IMR-90 (cell line): Measurements from ENCODE around the gene FBN1. TPM values are rescaled to one million over a fixed set of nuclear protein-coding genes. Genes with fewer than 3 reads are reported as not detected.

Experiments
- ATAC-seq: fragments of 200-7000 bp; cut with Tn5 transposase; 2 replicates; pipeline ENCODE4 v1.9.1; 2020; ENCODE audit warnings: low read depth, mild to moderate bottlenecking, moderate library complexity
- BruUV-seq: library from RNA; stranded (reverse); fragments of 400-500 nt; replicated peaks from 2 replicates; lab custom pipeline; 2021; lab: Mats Ljungman, UMichigan
- CTCF ChIA-PET: fragments of 300-600 bp; formaldehyde crosslinking; extraction: SDS; loops from one replicate; lab custom pipeline; 2021; ENCODE audit warnings: antibody characterized with exemption; lab: Yijun Ruan, JAX
- POLR2A ChIA-PET: fragments of 300-600 bp; sonication (Branson Sonifier 250); formaldehyde crosslinking; loops from one replicate; lab custom pipeline; 2022; ENCODE audit warnings: antibody characterized with exemption; ENCODE audit not compliant: unreplicated experiment; lab: Charles Lee
- DNase-seq: peaks from one replicate; pipeline ENCODE4 v3.0.0; 2013
- H2AFZ ChIP-seq: replicated peaks from 2 replicates; pipeline ENCODE3; 2013; ENCODE audit warnings: low read length, mild to moderate bottlenecking; ENCODE audit not compliant: poor library complexity
- H2AK5ac ChIP-seq: 2 replicates; pipeline ENCODE4 v1.6.1; 2013; ENCODE audit warnings: low read depth, low read length, inconsistent platforms
- H2AK9ac ChIP-seq: replicated peaks from 2 replicates; pipeline ENCODE3; 2013; ENCODE audit warnings: mild to moderate bottlenecking, low read depth, low read length, moderate library complexity; ENCODE audit not compliant: poor library complexity
- H2BK120ac ChIP-seq: 2 replicates; pipeline ENCODE4 v1.6.1; 2013; ENCODE audit warnings: low read depth, low read length, inconsistent platforms
- H2BK15ac ChIP-seq: 3 replicates; pipeline ENCODE4 v1.6.1; 2013; ENCODE audit warnings: low read depth, low read length, inconsistent platforms
- H2BK20ac ChIP-seq: 2 replicates; pipeline ENCODE4 v1.6.1; 2013; ENCODE audit warnings: low read depth, mild to moderate bottlenecking, inconsistent platforms, low read length, moderate library complexity
- H2BK5ac ChIP-seq: 2 replicates; pipeline ENCODE4 v1.6.1; 2013; ENCODE audit warnings: mild to moderate bottlenecking, low read depth, low read length, inconsistent platforms; ENCODE audit not compliant: poor library complexity, severe bottlenecking
- H3K14ac ChIP-seq: replicated peaks from 2 replicates; pipeline ENCODE4 v1.6.1; 2013; ENCODE audit warnings: low read depth, low read length, inconsistent platforms
- H3K18ac ChIP-seq: 2 replicates; pipeline ENCODE4 v1.6.1; 2013; ENCODE audit warnings: low read depth, low read length, control low read depth
- H3K23ac ChIP-seq: 2 replicates; pipeline ENCODE4 v1.6.1; 2013; ENCODE audit warnings: low read depth, low read length, inconsistent platforms
- H3K27ac ChIP-seq: 2 replicates; pipeline ENCODE4 v1.5.1; 2013; ENCODE audit warnings: mild to moderate bottlenecking, control low read depth, low read length; ENCODE audit not compliant: insufficient read depth
- H3K27me3 ChIP-seq: 2 replicates; pipeline ENCODE4 v1.6.1; 2013; ENCODE audit warnings: low read length; ENCODE audit not compliant: control insufficient read depth, insufficient read depth
- H3K36me3 ChIP-seq: 2 replicates; pipeline ENCODE4 v1.6.1; 2013; ENCODE audit warnings: low read length, mixed read lengths; ENCODE audit not compliant: control insufficient read depth, insufficient read depth
- H3K4ac ChIP-seq: 2 replicates; pipeline ENCODE4 v1.6.1; 2013; ENCODE audit warnings: low read depth, low read length, inconsistent platforms
- H3K4me1 ChIP-seq: 2 replicates; pipeline ENCODE4 v1.6.1; 2013; ENCODE audit warnings: low read length, mixed read lengths; ENCODE audit not compliant: control insufficient read depth, insufficient read depth
- H3K4me2 ChIP-seq: 2 replicates; pipeline ENCODE4 v1.6.1; 2013; ENCODE audit warnings: low read depth, mild to moderate bottlenecking, control low read depth, low read length, moderate library complexity
- H3K4me3 ChIP-seq: 2 replicates; pipeline ENCODE4 v1.5.1; 2013; ENCODE audit warnings: low read depth, mild to moderate bottlenecking, control low read depth, low read length, moderate library complexity; ENCODE audit not compliant: insufficient read depth
- H3K56ac ChIP-seq: 2 replicates; pipeline ENCODE4 v1.6.1; 2013; ENCODE audit warnings: low read length, inconsistent platforms; ENCODE audit not compliant: insufficient read depth; ENCODE audit errors: extremely low read depth
- H3K79me1 ChIP-seq, 2 experiments: 2 replicates each; pipeline ENCODE4 v1.6.1; 2013; ENCODE audit warnings: low read length in 2 of 2, inconsistent platforms in 1 of 2, low read depth in 1 of 2
- H3K9ac ChIP-seq: 2 replicates; pipeline ENCODE4 v1.6.1; 2013; ENCODE audit warnings: low read depth, low read length, control low read depth
- H3K9me1 ChIP-seq: 2 replicates; pipeline ENCODE4 v1.6.1; 2013; ENCODE audit warnings: low read length, inconsistent platforms; ENCODE audit not compliant: insufficient read depth
- H3K9me3 ChIP-seq: 2 replicates; pipeline ENCODE4 v1.6.1; 2013; ENCODE audit warnings: low read length; ENCODE audit not compliant: control insufficient read depth, insufficient read depth
- H4K20me1 ChIP-seq: 2 replicates; pipeline ENCODE4 v1.6.1; 2013; ENCODE audit warnings: low read length, inconsistent platforms; ENCODE audit not compliant: insufficient read depth
- H4K5ac ChIP-seq: 2 replicates; pipeline ENCODE4 v1.6.1; 2013; ENCODE audit warnings: mild to moderate bottlenecking, low read depth, low read length, control low read depth
- H4K8ac ChIP-seq, 2 experiments: 2 replicates each; pipeline ENCODE4 v1.6.1; 2013; ENCODE audit warnings: low read depth in 2 of 2, low read length in 2 of 2, control low read depth in 1 of 2, inconsistent platforms in 1 of 2
- H4K91ac ChIP-seq: 2 replicates; pipeline ENCODE4 v1.6.1; 2013; ENCODE audit warnings: low read depth, low read length, inconsistent platforms; ENCODE audit not compliant: insufficient read depth
- BHLHE40 ChIP-seq: fragments of 150-350 bp; IDR thresholded peaks from 2 replicates; pipeline ENCODE4 v1.6.1; 2016; ENCODE audit warnings: mild to moderate bottlenecking, low read depth, low read length
- CEBPB ChIP-seq: IDR thresholded peaks from 2 replicates; pipeline ENCODE4 v1.6.1; 2012; ENCODE audit warnings: low read depth, low read length, improper control_type of control experiment
- CHD1 ChIP-seq: IDR thresholded peaks from 2 replicates; pipeline ENCODE4 v1.6.1; 2012; ENCODE audit warnings: low read depth, low read length, improper control_type of control experiment
- CTCF ChIP-seq: conservative IDR thresholded peaks from 2 replicates; pipeline ENCODE4 v1.5.1; 2012; ENCODE audit warnings: mild to moderate bottlenecking, low read depth, low read length, improper control_type of control experiment
- FOS ChIP-seq: fragments of 150-350 bp; IDR thresholded peaks from 2 replicates; pipeline ENCODE4 v1.6.1; 2016; ENCODE audit warnings: low read depth, low read length
- MAFK ChIP-seq: IDR thresholded peaks from 2 replicates; pipeline ENCODE4 v1.6.1; 2012; ENCODE audit warnings: low read depth, low read length, improper control_type of control experiment
- MAZ ChIP-seq: IDR thresholded peaks from 2 replicates; pipeline ENCODE4 v1.6.1; 2012; ENCODE audit warnings: low read depth, mild to moderate bottlenecking, low read length, improper control_type of control experiment, moderate library complexity, borderline replicate concordance
- MXI1 ChIP-seq: IDR thresholded peaks from 2 replicates; pipeline ENCODE4 v1.6.1; 2012; ENCODE audit warnings: low read depth, mild to moderate bottlenecking, low read length, moderate library complexity, borderline replicate concordance
- NFE2L2 ChIP-seq: fragments of 150-350 bp; IDR thresholded peaks from 2 replicates; pipeline ENCODE4 v1.6.1; 2016; ENCODE audit warnings: low read depth, mild to moderate bottlenecking, low read length
- POLR2A ChIP-seq: IDR thresholded peaks from 2 replicates; pipeline ENCODE4 v1.6.1; 2012; ENCODE audit warnings: mild to moderate bottlenecking, low read depth, low read length
- RAD21 ChIP-seq: IDR thresholded peaks from 2 replicates; pipeline ENCODE4 v1.6.1; 2012; ENCODE audit warnings: low read length, improper control_type of control experiment
- RCOR1 ChIP-seq: IDR thresholded peaks from 2 replicates; pipeline ENCODE4 v1.6.1; 2012; ENCODE audit warnings: mild to moderate bottlenecking, low read length, improper control_type of control experiment; ENCODE audit not compliant: insufficient replicate concordance
- RFX5 ChIP-seq: IDR thresholded peaks from 2 replicates; pipeline ENCODE4 v1.8.0; 2012; ENCODE audit warnings: low read depth, mild to moderate bottlenecking, low read length, moderate library complexity
- SMC3 ChIP-seq: fragments of 150-350 bp; IDR thresholded peaks from 2 replicates; pipeline ENCODE4 v1.6.1; 2016; ENCODE audit warnings: low read depth, mild to moderate bottlenecking, antibody characterized with exemption, low read length, moderate library complexity
- USF2 ChIP-seq: fragments of 150-350 bp; IDR thresholded peaks from 2 replicates; pipeline ENCODE4 v1.6.1; 2017; ENCODE audit warnings: mild to moderate bottlenecking, antibody characterized with exemption, low read length, low read depth
- WGBS, 2 experiments: methylation state at CpG; one replicate each; pipeline versions ENCODE4 v1.1.5 to v1.1.7; 2013; ENCODE audit warnings: missing lambda C conversion rate in 2 of 2; ENCODE audit not compliant: insufficient read length in 1 of 2; ENCODE audit errors: extremely low coverage in 2 of 2; 5-methylcytosine and 5-hydroxymethylcytosine counted together
- dilution Hi-C: fragments of 300-500 bp; cut with HindIII; formaldehyde crosslinking; loops from one replicate; pipeline ENCODE4 v1.14.3; 2018; ENCODE audit warnings: low sequenced_read_pairs; ENCODE audit not compliant: unreplicated experiment
- in situ Hi-C: fragments of 300-500 bp; cut with MboI; formaldehyde crosslinking; loops from 3 replicates; pipeline ENCODE4 v1.14.3; 2019; ENCODE audit warnings: low sequenced_read_pairs, inconsistent platforms, mixed read lengths
- intact Hi-C: fragments of 100-400 bp; cut with micrococcal nuclease; formaldehyde crosslinking; loops from 2 replicates; pipeline ENCODE4 v1.10.0; 2022
- polyA plus RNA-seq, 3 experiments: library from polyadenylated mRNA; depleted of rRNA; stranded (reverse); fragments of >200 nt; gene quantifications; 2 replicates each; pipeline ENCODE4 v1.2.3, GENCODE V29; 2012; ENCODE audit warnings: low replicate concordance in 1 of 3
- total RNA-seq: library from RNA; depleted of rRNA; stranded (reverse); fragments of >200 nt; gene quantifications from 2 replicates; pipeline ENCODE4 v1.2.3, GENCODE V29; 2012
- TF ChIP-seq, protein P1 (sequence below): fragments of 150-350 bp; IDR thresholded peaks from 2 replicates; pipeline ENCODE4 v1.6.1; 2016; ENCODE audit warnings: low read depth, mild to moderate bottlenecking, low read length, moderate library complexity, borderline replicate concordance

FBN1 gene
- total and polyA plus RNA-seq, 2 of the 4 experiments (the other 2 are of a cell fraction): 134 to 283 TPM

DNA sequence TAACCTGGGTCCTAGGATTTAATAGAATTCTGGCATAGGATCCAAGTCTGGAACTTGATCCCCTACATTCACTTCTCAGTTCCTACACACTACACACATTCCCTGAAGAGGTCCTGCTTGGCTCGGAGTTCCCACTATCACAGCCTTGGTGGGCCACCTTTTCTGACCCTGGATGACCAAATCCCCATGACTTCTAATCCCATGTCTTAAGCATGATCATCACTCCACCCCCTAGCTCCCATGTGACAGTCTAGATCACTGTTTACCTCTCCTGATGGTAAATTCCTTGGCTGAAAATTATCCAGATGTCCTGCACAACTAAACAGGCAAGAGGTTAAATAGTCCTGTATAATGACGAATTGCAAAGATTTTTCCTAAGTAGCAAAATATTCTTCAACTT, 274.0 kb downstream of the FBN1 start:
- in situ Hi-C loops: loop anchor here (25.0 kb wide), 1 partner anchor 591 kb away; the partner anchor contains the start of gene SHC4
- H4K20me1 ChIP-seq: no peaks in the 10 kb centered on the region
- 100% methylated on average over 1 of the region's 2 CpGs; no CpG with 5 or more reads in 1 of the 2 experiments for WGBS, 2 experiments
- no peak overlapping the region for H3K4me3 ChIP-seq
- no peak overlapping the region for H2AK5ac ChIP-seq
- no peak overlapping the region for H3K14ac ChIP-seq
- ATAC-seq: no peak
- no peak for DNase-seq
- peaks cover 4% of the 10 kb centered on the region; the same call in 1 of the 2 replicates for H3K9me1 ChIP-seq
- CTCF ChIA-PET: no interaction called here
- no peak overlapping the region for H2BK120ac ChIP-seq
- no peak overlapping the region for H2AFZ ChIP-seq
- H3K18ac ChIP-seq: no peak overlapping the region
- H3K27me3 ChIP-seq: no peaks in the 10 kb centered on the region
- H2BK15ac ChIP-seq: no peak overlapping the region
- POLR2A ChIA-PET: no interaction called here
- no peak overlapping the region for H4K8ac ChIP-seq
- intact Hi-C loops: no loop called here
- H3K27ac ChIP-seq: no peak overlapping the region
- H3K36me3 ChIP-seq: no peaks in the 10 kb centered on the region
- no peak overlapping the region for H2BK5ac ChIP-seq
- H3K9me3 ChIP-seq: no peaks in the 10 kb centered on the region
- H3K4me1 ChIP-seq: peaks cover 2% of the 10 kb centered on the region; the same call in 1 of the 2 replicates
- BruUV-seq: no TSS peak
- no peak overlapping the region for H3K56ac ChIP-seq
- H2BK20ac ChIP-seq: no peak overlapping the region
- no peak overlapping the region for H3K4ac ChIP-seq
- H2AK9ac ChIP-seq: no peak overlapping the region
- H3K9ac ChIP-seq: no peak overlapping the region
- dilution Hi-C loops: no loop called here
- no peak for TF ChIP-seq MXI1
- no peak for TF ChIP-seq SMC3
- no peak for TF ChIP-seq RCOR1
- TF ChIP-seq, protein P1, sequence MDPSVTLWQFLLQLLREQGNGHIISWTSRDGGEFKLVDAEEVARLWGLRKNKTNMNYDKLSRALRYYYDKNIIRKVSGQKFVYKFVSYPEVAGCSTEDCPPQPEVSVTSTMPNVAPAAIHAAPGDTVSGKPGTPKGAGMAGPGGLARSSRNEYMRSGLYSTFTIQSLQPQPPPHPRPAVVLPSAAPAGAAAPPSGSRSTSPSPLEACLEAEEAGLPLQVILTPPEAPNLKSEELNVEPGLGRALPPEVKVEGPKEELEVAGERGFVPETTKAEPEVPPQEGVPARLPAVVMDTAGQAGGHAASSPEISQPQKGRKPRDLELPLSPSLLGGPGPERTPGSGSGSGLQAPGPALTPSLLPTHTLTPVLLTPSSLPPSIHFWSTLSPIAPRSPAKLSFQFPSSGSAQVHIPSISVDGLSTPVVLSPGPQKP: no peak
- no peak for TF ChIP-seq MAZ
- TF ChIP-seq MAFK: no peak
- no peak for TF ChIP-seq NFE2L2
- no peak for TF ChIP-seq RAD21
- no peak for TF ChIP-seq BHLHE40
- TF ChIP-seq POLR2A: no peak
- no peak for TF ChIP-seq RFX5
- TF ChIP-seq CHD1: no peak
- TF ChIP-seq FOS: no peak
- TF ChIP-seq CTCF: no peak
- no peak for TF ChIP-seq CEBPB
- no peak for TF ChIP-seq USF2
- H4K91ac ChIP-seq: no peak overlapping the region
- no peak overlapping the region for H3K23ac ChIP-seq
- no peaks in the 10 kb centered on the region for H3K79me1 ChIP-seq
- H4K5ac ChIP-seq: no peak overlapping the region
- no peak overlapping the region for H3K4me2 ChIP-seq
